ENCODE data around the gene RB1. TPM values are rescaled to one million over a fixed set of nuclear protein-coding genes. Genes with fewer than 3 reads are reported as not detected.

Gene RB1
- total and polyA plus RNA-seq, 11 donors, result 8.5 to 52.1 (median 26.7) TPM

GRCh38 chr13:48437371-48437770, 133.8 kb downstream of the RB1 start:
- H3K4me3 ChIP-seq, result peak overlapping the region in 5 of 12 donors; percentile 1 to 24 (median 2)
- intact Hi-C loops (cut with DNase I), result loop anchor here in 1 of 10 donors (10.0 kb wide), 1 partner anchor 147 kb away; no protein-coding TSS in a partner anchor
- WGBS, 4 donors, result 1 to 8% (median 7%) methylated on average over 3 of the region's 3 CpGs
- ATAC-seq (peak; percentile 80 to 98 (median 92)), DNase-seq (peak; percentile 77 to 82 (median 78))
- H3K4me1 ChIP-seq, result peaks cover 0 to 73% (median 25%) of the 10 kb centered on the region in 12 donors
- H3K27me3 ChIP-seq, result no peaks in the 10 kb centered on the region
- TF ChIP-seq POLR2A (IDR thresholded peaks at IDR 0.05), result no peak
- no peak for TF ChIP-seq CTCF (IDR thresholded peaks at IDR 0.05)
- H3K27ac ChIP-seq, result peak overlapping the region in 11 of 12 donors; percentile 8 to 91 (median 47)
- no peaks in the 10 kb centered on the region for H3K9me3 ChIP-seq
- H3K36me3 ChIP-seq, result no peaks in the 10 kb centered on the region

GRCh38 chr13:48443442-48444208, 140.1 kb downstream of the RB1 start:
- Histone ChIP-seq H3K4me1 (peaks cover 0 to 64% (median 1%) of the 10 kb centered on the region in 12 donors), H3K27me3 (no peaks in the 10 kb centered on the region), H3K4me3 (no peak overlapping the region), H3K27ac (no peak overlapping the region), H3K9me3 (no peaks in the 10 kb centered on the region), H3K36me3 (peaks cover 0 to 4% (median 0%) of the 10 kb centered on the region in 9 donors)
- no peak for ATAC-seq
- intact Hi-C loops (cut with DNase I), result no loop called here
- WGBS, 4 donors, result 63 to 85% (median 79%) methylated on average over 1 of the region's 1 CpG
- no peak for DNase-seq
- TF ChIP-seq POLR2A (IDR thresholded peaks at IDR 0.05), result no peak
- no peak for TF ChIP-seq CTCF (IDR thresholded peaks at IDR 0.05)

- WGBS, 4 donors, result 96 to 100% (median 98%) methylated on average over 1 of the region's 1 CpG
- ATAC-seq (peak in 3 of 4 donors; percentile 66 to 73 (median 67)), DNase-seq (no peak)
Measured at GRCh38 chr13:48446464-48446863, 142.9 kb downstream of the RB1 start.

More at GRCh38 chr13:48446464-48446863, 142.9 kb downstream of the RB1 start:
- Histone ChIP-seq H3K27me3 (no peaks in the 10 kb centered on the region), H3K4me3 (no peak overlapping the region), H3K4me1 (peaks cover 0 to 67% (median 1%) of the 10 kb centered on the region in 12 donors), H3K36me3 (peaks cover 0 to 4% (median 0%) of the 10 kb centered on the region in 9 donors), H3K9me3 (peaks cover 0 to 18% (median 8%) of the 10 kb centered on the region in 12 donors), H3K27ac (peak overlapping the region in 4 of 12 donors; percentile 4 to 84 (median 37))
- intact Hi-C loops (cut with DNase I), result no loop called here
- TF ChIP-seq CTCF (IDR thresholded peaks at IDR 0.05) (no peak), POLR2A (IDR thresholded peaks at IDR 0.05) (no peak)
